IMR-90 (cell line): ENCODE data around the gene ELMO1. TPM values are rescaled to one million over a fixed set of nuclear protein-coding genes. Genes with fewer than 3 reads are reported as not detected.

Experiments used
- ATAC-seq: fragments of 200-7000 bp; cut with Tn5 transposase; 2 replicates; pipeline ENCODE4 v1.9.1; 2020; ENCODE audit warnings: low read depth, mild to moderate bottlenecking, moderate library complexity
- BruUV-seq: library from RNA; stranded (reverse); fragments of 400-500 nt; replicated peaks from 2 replicates; lab custom pipeline; 2021; lab: Mats Ljungman, UMichigan
- CTCF ChIA-PET: fragments of 300-600 bp; formaldehyde crosslinking; extraction: SDS; loops from one replicate; lab custom pipeline; 2021; ENCODE audit warnings: antibody characterized with exemption; lab: Yijun Ruan, JAX
- POLR2A ChIA-PET: fragments of 300-600 bp; sonication (Branson Sonifier 250); formaldehyde crosslinking; loops from one replicate; lab custom pipeline; 2022; ENCODE audit warnings: antibody characterized with exemption; ENCODE audit not compliant: unreplicated experiment; lab: Charles Lee
- DNase-seq: peaks from one replicate; pipeline ENCODE4 v3.0.0; 2013
- H2AFZ ChIP-seq: replicated peaks from 2 replicates; pipeline ENCODE3; 2013; ENCODE audit warnings: low read length, mild to moderate bottlenecking; ENCODE audit not compliant: poor library complexity
- H2AK5ac ChIP-seq: 2 replicates; pipeline ENCODE4 v1.6.1; 2013; ENCODE audit warnings: low read depth, low read length, inconsistent platforms
- H2AK9ac ChIP-seq: replicated peaks from 2 replicates; pipeline ENCODE3; 2013; ENCODE audit warnings: mild to moderate bottlenecking, low read depth, low read length, moderate library complexity; ENCODE audit not compliant: poor library complexity
- H2BK120ac ChIP-seq: 2 replicates; pipeline ENCODE4 v1.6.1; 2013; ENCODE audit warnings: low read depth, low read length, inconsistent platforms
- H2BK15ac ChIP-seq: 3 replicates; pipeline ENCODE4 v1.6.1; 2013; ENCODE audit warnings: low read depth, low read length, inconsistent platforms
- H2BK20ac ChIP-seq: 2 replicates; pipeline ENCODE4 v1.6.1; 2013; ENCODE audit warnings: low read depth, mild to moderate bottlenecking, inconsistent platforms, low read length, moderate library complexity
- H2BK5ac ChIP-seq: 2 replicates; pipeline ENCODE4 v1.6.1; 2013; ENCODE audit warnings: mild to moderate bottlenecking, low read depth, low read length, inconsistent platforms; ENCODE audit not compliant: poor library complexity, severe bottlenecking
- H3K14ac ChIP-seq: replicated peaks from 2 replicates; pipeline ENCODE4 v1.6.1; 2013; ENCODE audit warnings: low read depth, low read length, inconsistent platforms
- H3K18ac ChIP-seq: 2 replicates; pipeline ENCODE4 v1.6.1; 2013; ENCODE audit warnings: low read depth, low read length, control low read depth
- H3K23ac ChIP-seq: 2 replicates; pipeline ENCODE4 v1.6.1; 2013; ENCODE audit warnings: low read depth, low read length, inconsistent platforms
- H3K27ac ChIP-seq: 2 replicates; pipeline ENCODE4 v1.5.1; 2013; ENCODE audit warnings: mild to moderate bottlenecking, control low read depth, low read length; ENCODE audit not compliant: insufficient read depth
- H3K27me3 ChIP-seq: 2 replicates; pipeline ENCODE4 v1.6.1; 2013; ENCODE audit warnings: low read length; ENCODE audit not compliant: control insufficient read depth, insufficient read depth
- H3K36me3 ChIP-seq: 2 replicates; pipeline ENCODE4 v1.6.1; 2013; ENCODE audit warnings: low read length, mixed read lengths; ENCODE audit not compliant: control insufficient read depth, insufficient read depth
- H3K4ac ChIP-seq: 2 replicates; pipeline ENCODE4 v1.6.1; 2013; ENCODE audit warnings: low read depth, low read length, inconsistent platforms
- H3K4me1 ChIP-seq: 2 replicates; pipeline ENCODE4 v1.6.1; 2013; ENCODE audit warnings: low read length, mixed read lengths; ENCODE audit not compliant: control insufficient read depth, insufficient read depth
- H3K4me2 ChIP-seq: 2 replicates; pipeline ENCODE4 v1.6.1; 2013; ENCODE audit warnings: low read depth, mild to moderate bottlenecking, control low read depth, low read length, moderate library complexity
- H3K4me3 ChIP-seq: 2 replicates; pipeline ENCODE4 v1.5.1; 2013; ENCODE audit warnings: low read depth, mild to moderate bottlenecking, control low read depth, low read length, moderate library complexity; ENCODE audit not compliant: insufficient read depth
- H3K56ac ChIP-seq: 2 replicates; pipeline ENCODE4 v1.6.1; 2013; ENCODE audit warnings: low read length, inconsistent platforms; ENCODE audit not compliant: insufficient read depth; ENCODE audit errors: extremely low read depth
- H3K79me1 ChIP-seq, 2 experiments: 2 replicates each; pipeline ENCODE4 v1.6.1; 2013; ENCODE audit warnings: low read length in 2 of 2, inconsistent platforms in 1 of 2, low read depth in 1 of 2
- H3K9ac ChIP-seq: 2 replicates; pipeline ENCODE4 v1.6.1; 2013; ENCODE audit warnings: low read depth, low read length, control low read depth
- H3K9me1 ChIP-seq: 2 replicates; pipeline ENCODE4 v1.6.1; 2013; ENCODE audit warnings: low read length, inconsistent platforms; ENCODE audit not compliant: insufficient read depth
- H3K9me3 ChIP-seq: 2 replicates; pipeline ENCODE4 v1.6.1; 2013; ENCODE audit warnings: low read length; ENCODE audit not compliant: control insufficient read depth, insufficient read depth
- H4K20me1 ChIP-seq: 2 replicates; pipeline ENCODE4 v1.6.1; 2013; ENCODE audit warnings: low read length, inconsistent platforms; ENCODE audit not compliant: insufficient read depth
- H4K5ac ChIP-seq: 2 replicates; pipeline ENCODE4 v1.6.1; 2013; ENCODE audit warnings: mild to moderate bottlenecking, low read depth, low read length, control low read depth
- H4K8ac ChIP-seq, 2 experiments: 2 replicates each; pipeline ENCODE4 v1.6.1; 2013; ENCODE audit warnings: low read depth in 2 of 2, low read length in 2 of 2, control low read depth in 1 of 2, inconsistent platforms in 1 of 2
- H4K91ac ChIP-seq: 2 replicates; pipeline ENCODE4 v1.6.1; 2013; ENCODE audit warnings: low read depth, low read length, inconsistent platforms; ENCODE audit not compliant: insufficient read depth
- BHLHE40 ChIP-seq: fragments of 150-350 bp; IDR thresholded peaks from 2 replicates; pipeline ENCODE4 v1.6.1; 2016; ENCODE audit warnings: mild to moderate bottlenecking, low read depth, low read length
- CEBPB ChIP-seq: IDR thresholded peaks from 2 replicates; pipeline ENCODE4 v1.6.1; 2012; ENCODE audit warnings: low read depth, low read length, improper control_type of control experiment
- CHD1 ChIP-seq: IDR thresholded peaks from 2 replicates; pipeline ENCODE4 v1.6.1; 2012; ENCODE audit warnings: low read depth, low read length, improper control_type of control experiment
- FOS ChIP-seq: fragments of 150-350 bp; IDR thresholded peaks from 2 replicates; pipeline ENCODE4 v1.6.1; 2016; ENCODE audit warnings: low read depth, low read length
- MAZ ChIP-seq: IDR thresholded peaks from 2 replicates; pipeline ENCODE4 v1.6.1; 2012; ENCODE audit warnings: low read depth, mild to moderate bottlenecking, low read length, improper control_type of control experiment, moderate library complexity, borderline replicate concordance
- NFE2L2 ChIP-seq: fragments of 150-350 bp; IDR thresholded peaks from 2 replicates; pipeline ENCODE4 v1.6.1; 2016; ENCODE audit warnings: low read depth, mild to moderate bottlenecking, low read length
- POLR2A ChIP-seq: IDR thresholded peaks from 2 replicates; pipeline ENCODE4 v1.6.1; 2012; ENCODE audit warnings: mild to moderate bottlenecking, low read depth, low read length
- RFX5 ChIP-seq: IDR thresholded peaks from 2 replicates; pipeline ENCODE4 v1.8.0; 2012; ENCODE audit warnings: low read depth, mild to moderate bottlenecking, low read length, moderate library complexity
- WGBS, 2 experiments: methylation state at CpG; one replicate each; pipeline versions ENCODE4 v1.1.5 to v1.1.7; 2013; ENCODE audit warnings: missing lambda C conversion rate in 2 of 2; ENCODE audit not compliant: insufficient read length in 1 of 2; ENCODE audit errors: extremely low coverage in 2 of 2; 5-methylcytosine and 5-hydroxymethylcytosine counted together
- dilution Hi-C: fragments of 300-500 bp; cut with HindIII; formaldehyde crosslinking; loops from one replicate; pipeline ENCODE4 v1.14.3; 2018; ENCODE audit warnings: low sequenced_read_pairs; ENCODE audit not compliant: unreplicated experiment
- in situ Hi-C: fragments of 300-500 bp; cut with MboI; formaldehyde crosslinking; loops from 3 replicates; pipeline ENCODE4 v1.14.3; 2019; ENCODE audit warnings: low sequenced_read_pairs, inconsistent platforms, mixed read lengths
- intact Hi-C: fragments of 100-400 bp; cut with micrococcal nuclease; formaldehyde crosslinking; loops from 2 replicates; pipeline ENCODE4 v1.10.0; 2022
- polyA plus RNA-seq, 3 experiments: library from polyadenylated mRNA; depleted of rRNA; stranded (reverse); fragments of >200 nt; gene quantifications; 2 replicates each; pipeline ENCODE4 v1.2.3, GENCODE V29; 2012; ENCODE audit warnings: low replicate concordance in 1 of 3
- total RNA-seq: library from RNA; depleted of rRNA; stranded (reverse); fragments of >200 nt; gene quantifications from 2 replicates; pipeline ENCODE4 v1.2.3, GENCODE V29; 2012
- TF ChIP-seq, protein P1 (sequence below): conservative IDR thresholded peaks from 2 replicates; pipeline ENCODE4 v1.5.1; 2012; ENCODE audit warnings: mild to moderate bottlenecking, low read depth, low read length, improper control_type of control experiment
- TF ChIP-seq, protein P2 (sequence below): fragments of 150-350 bp; IDR thresholded peaks from 2 replicates; pipeline ENCODE4 v1.6.1; 2017; ENCODE audit warnings: mild to moderate bottlenecking, antibody characterized with exemption, low read length, low read depth

ELMO1 gene
- total and polyA plus RNA-seq, 2 of the 4 experiments (the other 2 are of a cell fraction) = 0.03 TPM; not detected in 1

- no peak overlapping the region for H3K9ac ChIP-seq
- no peak overlapping the region for H2AK5ac ChIP-seq
- intact Hi-C loops = no loop called here
- no peak overlapping the region for H3K4me2 ChIP-seq
- in situ Hi-C loops = no loop called here
- no CpG with 5 or more reads among the region's 2 CpGs for WGBS, 2 experiments
- ATAC-seq = no peak
- no peak overlapping the region for H2BK5ac ChIP-seq
- H4K91ac ChIP-seq = no peak overlapping the region
- H4K8ac ChIP-seq = no peak overlapping the region
- H3K4me1 ChIP-seq = no peaks in the 10 kb centered on the region
- H3K27ac ChIP-seq = no peak overlapping the region
- no peak overlapping the region for H3K4me3 ChIP-seq
- H2BK120ac ChIP-seq = no peak overlapping the region
- no TSS peak for BruUV-seq
- dilution Hi-C loops = no loop called here
- no peak for DNase-seq
- H3K36me3 ChIP-seq = no peaks in the 10 kb centered on the region
- no peak overlapping the region for H3K4ac ChIP-seq
- H3K9me1 ChIP-seq = no peaks in the 10 kb centered on the region
- no peak overlapping the region for H2AK9ac ChIP-seq
- ChIA-PET CTCF (interaction anchor here (0.9 kb wide), 1 partner anchor 19 kb away, joined by 3 read pairs; no protein-coding TSS in a partner anchor), POLR2A (no interaction called here)
- peaks cover 2% of the 10 kb centered on the region; the same call in 1 of the 2 replicates for H3K27me3 ChIP-seq
- no peaks in the 10 kb centered on the region for H4K20me1 ChIP-seq
- H2BK20ac ChIP-seq = no peak overlapping the region
- no peaks in the 10 kb centered on the region for H3K9me3 ChIP-seq
- no peak overlapping the region for H2BK15ac ChIP-seq
- H3K18ac ChIP-seq = no peak overlapping the region
- no peak overlapping the region for H3K56ac ChIP-seq
- H2AFZ ChIP-seq = no peak overlapping the region
- H3K14ac ChIP-seq = no peak overlapping the region
- TF ChIP-seq POLR2A (no peak), NFE2L2 (no peak), MAZ (no peak), CEBPB (no peak), FOS (no peak), RFX5 (no peak), CHD1 (no peak), BHLHE40 (no peak)
- TF ChIP-seq, protein P1, sequence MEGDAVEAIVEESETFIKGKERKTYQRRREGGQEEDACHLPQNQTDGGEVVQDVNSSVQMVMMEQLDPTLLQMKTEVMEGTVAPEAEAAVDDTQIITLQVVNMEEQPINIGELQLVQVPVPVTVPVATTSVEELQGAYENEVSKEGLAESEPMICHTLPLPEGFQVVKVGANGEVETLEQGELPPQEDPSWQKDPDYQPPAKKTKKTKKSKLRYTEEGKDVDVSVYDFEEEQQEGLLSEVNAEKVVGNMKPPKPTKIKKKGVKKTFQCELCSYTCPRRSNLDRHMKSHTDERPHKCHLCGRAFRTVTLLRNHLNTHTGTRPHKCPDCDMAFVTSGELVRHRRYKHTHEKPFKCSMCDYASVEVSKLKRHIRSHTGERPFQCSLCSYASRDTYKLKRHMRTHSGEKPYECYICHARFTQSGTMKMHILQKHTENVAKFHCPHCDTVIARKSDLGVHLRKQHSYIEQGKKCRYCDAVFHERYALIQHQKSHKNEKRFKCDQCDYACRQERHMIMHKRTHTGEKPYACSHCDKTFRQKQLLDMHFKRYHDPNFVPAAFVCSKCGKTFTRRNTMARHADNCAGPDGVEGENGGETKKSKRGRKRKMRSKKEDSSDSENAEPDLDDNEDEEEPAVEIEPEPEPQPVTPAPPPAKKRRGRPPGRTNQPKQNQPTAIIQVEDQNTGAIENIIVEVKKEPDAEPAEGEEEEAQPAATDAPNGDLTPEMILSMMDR = no peak
- TF ChIP-seq, protein P2, sequence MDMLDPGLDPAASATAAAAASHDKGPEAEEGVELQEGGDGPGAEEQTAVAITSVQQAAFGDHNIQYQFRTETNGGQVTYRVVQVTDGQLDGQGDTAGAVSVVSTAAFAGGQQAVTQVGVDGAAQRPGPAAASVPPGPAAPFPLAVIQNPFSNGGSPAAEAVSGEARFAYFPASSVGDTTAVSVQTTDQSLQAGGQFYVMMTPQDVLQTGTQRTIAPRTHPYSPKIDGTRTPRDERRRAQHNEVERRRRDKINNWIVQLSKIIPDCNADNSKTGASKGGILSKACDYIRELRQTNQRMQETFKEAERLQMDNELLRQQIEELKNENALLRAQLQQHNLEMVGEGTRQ = no peak
- no peaks in the 10 kb centered on the region for H3K79me1 ChIP-seq
- no peak overlapping the region for H3K23ac ChIP-seq
- no peak overlapping the region for H4K5ac ChIP-seq
These were observed 402.1 kb downstream of the ELMO1 start for GRCh38 chr7:37046531-37047079.
